GM23338 (cell line): Measurements from ENCODE around the gene TCP11X2.
"Not testable (repeated sequence)": the region's sequence is repeated elsewhere in the genome, so short reads cannot be mapped to it uniquely, and the experiment has no call there.

Experiments
- CREB1 ChIP-seq: fragments of 250-450 bp; sonication (Bioruptor Pico); IDR thresholded peaks from 2 replicates; pipeline ENCODE4 v1.5.0; 2020; ENCODE audit warnings: low read depth, mild to moderate bottlenecking, moderate library complexity
- EZH2 ChIP-seq: fragments of 200-600 bp; sonication (generic); IDR thresholded peaks from one replicate; pipeline ENCODE4 v1.8.0; 2017; ENCODE audit warnings: antibody characterized with exemption, mild to moderate bottlenecking, low read depth; ENCODE audit not compliant: unreplicated experiment
- EZH2phosphoT487 ChIP-seq: fragments of 200-600 bp; sonication (generic); IDR thresholded peaks from one replicate; pipeline ENCODE4 v1.8.1; 2018; ENCODE audit warnings: antibody characterized with exemption; ENCODE audit not compliant: unreplicated experiment
- JUNB ChIP-seq: IDR thresholded peaks from one replicate; pipeline ENCODE4 v1.6.1; 2016; ENCODE audit warnings: antibody characterized with exemption; ENCODE audit not compliant: unreplicated experiment
- POLR2AphosphoS5 ChIP-seq: IDR thresholded peaks from 2 replicates; pipeline ENCODE4 v1.6.1; 2016; ENCODE audit warnings: antibody characterized with exemption, low read depth
- STAT1 ChIP-seq: IDR thresholded peaks from one replicate; pipeline ENCODE4 v1.6.1; 2016; ENCODE audit warnings: antibody characterized with exemption; ENCODE audit not compliant: unreplicated experiment
- ZNF114 ChIP-seq: fragments of 250-450 bp; sonication (Bioruptor Pico); IDR thresholded peaks from 2 replicates; pipeline ENCODE4 v1.5.0; 2020; ENCODE audit warnings: mild to moderate bottlenecking, moderate library complexity
- ZNF331 ChIP-seq: fragments of 250-450 bp; sonication (Bioruptor Pico); IDR thresholded peaks from 2 replicates; pipeline ENCODE4 v1.5.0; 2020; ENCODE audit warnings: low read depth, mild to moderate bottlenecking, moderate library complexity
- TF ChIP-seq, protein P1 (sequence below): IDR thresholded peaks from one replicate; pipeline ENCODE4 v1.6.1; 2018; ENCODE audit warnings: antibody characterized with exemption; ENCODE audit not compliant: unreplicated experiment
- TF ChIP-seq, protein P2 (sequence below), 2 experiments: fragments of 200-600 bp in 1 of 2; sonication (generic) in 1 of 2; conservative IDR thresholded peaks; 2 replicates each; pipeline versions ENCODE4 v1.5.1 to v1.6.1; 2016 to 2017; ENCODE audit warnings: antibody characterized with exemption in 2 of 2, low read depth in 2 of 2, mild to moderate bottlenecking in 2 of 2, moderate library complexity in 1 of 2
- TF ChIP-seq, protein P3 (sequence below): IDR thresholded peaks from 2 replicates; pipeline ENCODE4 v1.6.1; 2016; ENCODE audit warnings: antibody characterized with exemption

DNA sequence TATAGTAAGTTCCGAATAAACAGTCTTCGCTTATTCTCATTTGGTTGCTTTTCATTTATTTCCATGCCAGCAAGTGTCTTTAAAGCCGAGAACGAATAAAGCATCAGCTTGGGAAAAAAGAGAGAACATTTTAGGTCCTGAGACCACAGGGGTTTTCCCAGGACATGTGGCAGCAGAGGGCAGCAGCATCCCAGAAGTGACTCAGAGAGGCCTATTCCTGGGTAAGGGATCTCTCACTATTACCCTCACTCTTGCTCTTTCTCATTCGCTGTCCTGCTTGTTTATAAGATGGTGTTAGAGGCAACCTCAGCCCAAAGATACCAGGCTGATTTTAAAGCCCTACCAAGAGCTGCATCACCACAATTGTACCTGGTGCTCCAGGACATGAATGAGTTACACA is 7.2 kb upstream of the TCP11X2 start:
- TF ChIP-seq, protein P1, sequence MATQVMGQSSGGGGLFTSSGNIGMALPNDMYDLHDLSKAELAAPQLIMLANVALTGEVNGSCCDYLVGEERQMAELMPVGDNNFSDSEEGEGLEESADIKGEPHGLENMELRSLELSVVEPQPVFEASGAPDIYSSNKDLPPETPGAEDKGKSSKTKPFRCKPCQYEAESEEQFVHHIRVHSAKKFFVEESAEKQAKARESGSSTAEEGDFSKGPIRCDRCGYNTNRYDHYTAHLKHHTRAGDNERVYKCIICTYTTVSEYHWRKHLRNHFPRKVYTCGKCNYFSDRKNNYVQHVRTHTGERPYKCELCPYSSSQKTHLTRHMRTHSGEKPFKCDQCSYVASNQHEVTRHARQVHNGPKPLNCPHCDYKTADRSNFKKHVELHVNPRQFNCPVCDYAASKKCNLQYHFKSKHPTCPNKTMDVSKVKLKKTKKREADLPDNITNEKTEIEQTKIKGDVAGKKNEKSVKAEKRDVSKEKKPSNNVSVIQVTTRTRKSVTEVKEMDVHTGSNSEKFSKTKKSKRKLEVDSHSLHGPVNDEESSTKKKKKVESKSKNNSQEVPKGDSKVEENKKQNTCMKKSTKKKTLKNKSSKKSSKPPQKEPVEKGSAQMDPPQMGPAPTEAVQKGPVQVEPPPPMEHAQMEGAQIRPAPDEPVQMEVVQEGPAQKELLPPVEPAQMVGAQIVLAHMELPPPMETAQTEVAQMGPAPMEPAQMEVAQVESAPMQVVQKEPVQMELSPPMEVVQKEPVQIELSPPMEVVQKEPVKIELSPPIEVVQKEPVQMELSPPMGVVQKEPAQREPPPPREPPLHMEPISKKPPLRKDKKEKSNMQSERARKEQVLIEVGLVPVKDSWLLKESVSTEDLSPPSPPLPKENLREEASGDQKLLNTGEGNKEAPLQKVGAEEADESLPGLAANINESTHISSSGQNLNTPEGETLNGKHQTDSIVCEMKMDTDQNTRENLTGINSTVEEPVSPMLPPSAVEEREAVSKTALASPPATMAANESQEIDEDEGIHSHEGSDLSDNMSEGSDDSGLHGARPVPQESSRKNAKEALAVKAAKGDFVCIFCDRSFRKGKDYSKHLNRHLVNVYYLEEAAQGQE, result not testable (repeated sequence)
- TF ChIP-seq, protein P2, sequence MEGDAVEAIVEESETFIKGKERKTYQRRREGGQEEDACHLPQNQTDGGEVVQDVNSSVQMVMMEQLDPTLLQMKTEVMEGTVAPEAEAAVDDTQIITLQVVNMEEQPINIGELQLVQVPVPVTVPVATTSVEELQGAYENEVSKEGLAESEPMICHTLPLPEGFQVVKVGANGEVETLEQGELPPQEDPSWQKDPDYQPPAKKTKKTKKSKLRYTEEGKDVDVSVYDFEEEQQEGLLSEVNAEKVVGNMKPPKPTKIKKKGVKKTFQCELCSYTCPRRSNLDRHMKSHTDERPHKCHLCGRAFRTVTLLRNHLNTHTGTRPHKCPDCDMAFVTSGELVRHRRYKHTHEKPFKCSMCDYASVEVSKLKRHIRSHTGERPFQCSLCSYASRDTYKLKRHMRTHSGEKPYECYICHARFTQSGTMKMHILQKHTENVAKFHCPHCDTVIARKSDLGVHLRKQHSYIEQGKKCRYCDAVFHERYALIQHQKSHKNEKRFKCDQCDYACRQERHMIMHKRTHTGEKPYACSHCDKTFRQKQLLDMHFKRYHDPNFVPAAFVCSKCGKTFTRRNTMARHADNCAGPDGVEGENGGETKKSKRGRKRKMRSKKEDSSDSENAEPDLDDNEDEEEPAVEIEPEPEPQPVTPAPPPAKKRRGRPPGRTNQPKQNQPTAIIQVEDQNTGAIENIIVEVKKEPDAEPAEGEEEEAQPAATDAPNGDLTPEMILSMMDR (conservative IDR thresholded peaks at IDR 0.05; ENCODE audit: low read depth in 2 of 2), result not testable (repeated sequence)
- TF ChIP-seq JUNB; EZH2; STAT1; CREB1 (CRISPR knock-in tag); ZNF114; POLR2AphosphoS5; EZH2phosphoT487; ZNF331: not testable (repeated sequence)
- TF ChIP-seq, protein P3, sequence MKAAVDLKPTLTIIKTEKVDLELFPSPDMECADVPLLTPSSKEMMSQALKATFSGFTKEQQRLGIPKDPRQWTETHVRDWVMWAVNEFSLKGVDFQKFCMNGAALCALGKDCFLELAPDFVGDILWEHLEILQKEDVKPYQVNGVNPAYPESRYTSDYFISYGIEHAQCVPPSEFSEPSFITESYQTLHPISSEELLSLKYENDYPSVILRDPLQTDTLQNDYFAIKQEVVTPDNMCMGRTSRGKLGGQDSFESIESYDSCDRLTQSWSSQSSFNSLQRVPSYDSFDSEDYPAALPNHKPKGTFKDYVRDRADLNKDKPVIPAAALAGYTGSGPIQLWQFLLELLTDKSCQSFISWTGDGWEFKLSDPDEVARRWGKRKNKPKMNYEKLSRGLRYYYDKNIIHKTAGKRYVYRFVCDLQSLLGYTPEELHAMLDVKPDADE, result not testable (repeated sequence)
